Measurements from ENCODE around the gene GFAP.
A peak's percentile ranks its signal among the peaks of the same experiment; 100 is the strongest.

The GFAP gene

DNA sequence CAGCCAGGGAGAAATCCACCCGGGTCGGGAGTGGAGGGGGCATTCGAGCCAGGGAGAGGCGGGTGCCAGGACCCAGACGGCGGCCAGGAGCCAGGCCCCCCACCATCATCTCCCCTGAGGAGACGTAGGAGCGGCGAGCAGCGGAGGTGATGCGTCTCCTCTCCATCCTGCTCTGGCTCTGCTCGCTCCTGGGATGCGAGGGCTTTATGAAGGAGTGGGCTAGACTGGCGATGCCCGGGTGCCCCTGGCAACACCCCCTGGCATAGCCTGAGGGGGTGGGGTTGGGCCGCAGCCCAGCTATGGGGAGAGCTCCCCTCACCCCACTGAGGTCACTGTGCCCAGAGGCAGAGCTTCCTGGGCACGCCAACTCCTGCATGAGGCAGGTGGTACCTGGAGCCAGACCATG is at the start of gene GFAP:
Gene GFAP, minus strand, starts transcription at position 180 of the 406 bp plus-strand sequence. Its CDS starts 14 bp downstream, at position 166.
- Histone ChIP-seq H3K9me3 (ENCODE audit: insufficient read depth, low read length) (no peaks in the 10 kb centered on the region), H3K27me3 (ENCODE audit: insufficient read depth, insufficient read length) (peaks cover 22% of the 10 kb centered on the region), H3K36me3 (ENCODE audit: insufficient read depth, insufficient read length, low read length) (no peaks in the 10 kb centered on the region), H3K4me1 (ENCODE audit: insufficient read depth, insufficient read length) (peaks cover 9% of the 10 kb centered on the region), H3K9ac (ENCODE audit: insufficient read length, low read depth) (no peak within 1 kb of the TSS), H3K4me3 (ENCODE audit: insufficient read length, low read depth) (no peak within 1 kb of the TSS)
- no peak for DNase-seq (ENCODE audit: low read depth, low spot score)
- TF ChIP-seq YY1 (IDR thresholded peaks at IDR 0.05; ENCODE audit: insufficient read depth, insufficient read length) (no peak), SUZ12 (IDR thresholded peaks at IDR 0.05; ENCODE audit: extremely low read depth, insufficient read depth, insufficient read length) (no peak), ZNF274 (IDR thresholded peaks at IDR 0.05; ENCODE audit: low read depth, low read length) (no peak)

DNA sequence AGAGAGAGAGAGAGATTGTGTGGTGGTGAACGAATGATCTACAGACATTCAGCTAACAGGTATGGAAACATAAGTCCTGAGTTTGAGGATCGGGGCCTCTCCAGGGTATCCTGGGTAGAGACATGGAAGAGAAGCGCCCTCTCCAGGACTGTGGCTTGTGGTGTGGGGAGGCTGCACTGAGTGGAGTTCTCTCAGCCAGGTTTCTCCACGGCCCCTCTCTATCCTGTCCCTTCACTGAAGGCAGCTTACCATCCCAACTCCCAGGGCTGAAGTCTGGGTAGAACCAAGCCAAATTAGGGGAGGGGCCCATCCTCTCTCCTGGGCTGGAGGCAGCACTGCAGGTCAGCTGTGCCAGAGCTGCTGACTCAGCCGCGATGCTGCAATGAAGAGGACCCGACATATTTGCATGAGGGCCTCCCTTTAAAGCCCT is 46.6 kb upstream of the GFAP start:
- Histone ChIP-seq H3K9ac (ENCODE audit: insufficient read length, low read depth) (peak overlapping the region; percentile 0), H3K4me3 (ENCODE audit: insufficient read length, low read depth) (no peak overlapping the region), H3K36me3 (ENCODE audit: insufficient read depth, insufficient read length, low read length) (no peaks in the 10 kb centered on the region), H3K27me3 (ENCODE audit: insufficient read depth, insufficient read length) (peaks cover 16% of the 10 kb centered on the region), H3K4me1 (ENCODE audit: insufficient read depth, insufficient read length) (peaks cover 10% of the 10 kb centered on the region), H3K9me3 (ENCODE audit: insufficient read depth, low read length) (peaks cover 6% of the 10 kb centered on the region; the same call in 1 of the 2 replicates)
- TF ChIP-seq ZNF274 (IDR thresholded peaks at IDR 0.05; ENCODE audit: low read depth, low read length) = no peak
- TF ChIP-seq SUZ12 (IDR thresholded peaks at IDR 0.05; ENCODE audit: extremely low read depth, insufficient read depth, insufficient read length) = no peak
- TF ChIP-seq YY1 (IDR thresholded peaks at IDR 0.05; ENCODE audit: insufficient read depth, insufficient read length) = no peak
- no peak for DNase-seq (ENCODE audit: low read depth, low spot score)

DNA sequence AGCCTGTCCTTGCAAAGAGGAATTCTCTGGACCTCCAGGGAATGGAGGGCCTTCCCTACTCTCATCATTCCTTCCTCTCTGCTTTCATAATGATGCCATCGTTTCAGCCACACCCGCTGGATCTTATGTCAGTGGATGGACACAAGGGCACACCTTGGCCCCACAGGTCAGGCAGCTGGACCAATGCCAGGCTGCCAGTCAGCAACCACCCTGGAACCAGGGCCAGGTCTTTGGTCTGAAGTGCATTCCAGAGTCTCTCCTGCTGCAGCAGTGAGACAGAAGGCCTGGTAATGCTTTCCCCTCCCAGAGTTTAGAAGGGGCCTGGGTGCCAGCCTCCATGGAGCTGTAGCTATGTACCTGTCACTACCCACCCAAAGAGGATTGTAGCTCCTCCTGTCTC is 45.4 kb upstream of the GFAP start:
- no peaks in the 10 kb centered on the region for H3K36me3 ChIP-seq (ENCODE audit: insufficient read depth, insufficient read length, low read length)
- no peak for DNase-seq (ENCODE audit: low read depth, low spot score)
- peaks cover 9% of the 10 kb centered on the region for H3K4me1 ChIP-seq (ENCODE audit: insufficient read depth, insufficient read length)
- no peak overlapping the region for H3K9ac ChIP-seq (ENCODE audit: insufficient read length, low read depth)
- H3K27me3 ChIP-seq (ENCODE audit: insufficient read depth, insufficient read length) = peaks cover 4% of the 10 kb centered on the region
- H3K4me3 ChIP-seq (ENCODE audit: insufficient read length, low read depth) = no peak overlapping the region
- TF ChIP-seq SUZ12 (IDR thresholded peaks at IDR 0.05; ENCODE audit: extremely low read depth, insufficient read depth, insufficient read length) = no peak
- TF ChIP-seq ZNF274 (IDR thresholded peaks at IDR 0.05; ENCODE audit: low read depth, low read length) = no peak
- TF ChIP-seq YY1 (IDR thresholded peaks at IDR 0.05; ENCODE audit: insufficient read depth, insufficient read length) = no peak
- peaks cover 5% of the 10 kb centered on the region; the same call in 1 of the 2 replicates for H3K9me3 ChIP-seq (ENCODE audit: insufficient read depth, low read length)

DNA sequence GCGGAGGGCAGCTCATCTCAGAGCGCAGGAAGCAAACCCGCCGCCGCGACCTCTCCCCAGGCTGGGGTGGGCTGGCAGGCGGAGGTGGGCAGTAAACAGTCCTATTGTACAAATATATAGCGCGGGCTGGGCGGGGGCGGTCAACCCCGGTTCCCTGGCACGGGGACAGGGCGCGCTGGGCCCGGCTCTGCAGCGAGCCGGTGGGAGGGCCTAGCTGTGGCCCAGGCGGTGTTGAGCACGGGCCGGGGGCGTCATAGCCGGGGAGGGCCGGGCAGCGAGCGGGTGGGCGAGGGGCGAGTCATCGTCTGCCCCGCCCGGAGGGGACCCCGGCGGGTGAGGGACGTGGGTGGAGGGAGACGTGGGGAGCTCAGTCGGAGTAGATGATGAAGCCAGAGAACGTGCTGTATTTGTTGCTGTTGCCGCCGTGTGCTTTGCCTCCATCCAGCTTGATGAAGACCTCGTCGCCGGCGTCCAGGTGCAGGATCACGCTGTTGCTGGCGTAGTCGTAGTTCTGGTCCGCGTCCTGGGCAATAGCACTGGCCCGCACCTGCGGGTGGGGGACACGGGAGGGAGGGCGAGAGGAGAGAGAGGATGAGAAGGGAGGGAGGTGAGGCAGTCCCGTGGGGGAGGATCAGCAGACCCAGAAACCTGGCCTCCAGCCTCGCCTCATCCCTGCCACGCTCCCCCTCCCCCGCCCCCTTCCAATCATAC is 44.7 kb upstream of the GFAP start:
- Histone ChIP-seq H3K9me3 (ENCODE audit: insufficient read depth, low read length) (no peaks in the 10 kb centered on the region), H3K36me3 (ENCODE audit: insufficient read depth, insufficient read length, low read length) (no peaks in the 10 kb centered on the region), H3K27me3 (ENCODE audit: insufficient read depth, insufficient read length) (no peaks in the 10 kb centered on the region), H3K4me1 (ENCODE audit: insufficient read depth, insufficient read length) (peaks cover 9% of the 10 kb centered on the region), H3K4me3 (ENCODE audit: insufficient read length, low read depth) (no peak overlapping the region), H3K9ac (ENCODE audit: insufficient read length, low read depth) (peak overlapping the region; percentile 3)
- TF ChIP-seq ZNF274 (IDR thresholded peaks at IDR 0.05; ENCODE audit: low read depth, low read length) (no peak), SUZ12 (IDR thresholded peaks at IDR 0.05; ENCODE audit: extremely low read depth, insufficient read depth, insufficient read length) (no peak), YY1 (IDR thresholded peaks at IDR 0.05; ENCODE audit: insufficient read depth, insufficient read length) (no peak)
- no peak for DNase-seq (ENCODE audit: low read depth, low spot score)

DNA sequence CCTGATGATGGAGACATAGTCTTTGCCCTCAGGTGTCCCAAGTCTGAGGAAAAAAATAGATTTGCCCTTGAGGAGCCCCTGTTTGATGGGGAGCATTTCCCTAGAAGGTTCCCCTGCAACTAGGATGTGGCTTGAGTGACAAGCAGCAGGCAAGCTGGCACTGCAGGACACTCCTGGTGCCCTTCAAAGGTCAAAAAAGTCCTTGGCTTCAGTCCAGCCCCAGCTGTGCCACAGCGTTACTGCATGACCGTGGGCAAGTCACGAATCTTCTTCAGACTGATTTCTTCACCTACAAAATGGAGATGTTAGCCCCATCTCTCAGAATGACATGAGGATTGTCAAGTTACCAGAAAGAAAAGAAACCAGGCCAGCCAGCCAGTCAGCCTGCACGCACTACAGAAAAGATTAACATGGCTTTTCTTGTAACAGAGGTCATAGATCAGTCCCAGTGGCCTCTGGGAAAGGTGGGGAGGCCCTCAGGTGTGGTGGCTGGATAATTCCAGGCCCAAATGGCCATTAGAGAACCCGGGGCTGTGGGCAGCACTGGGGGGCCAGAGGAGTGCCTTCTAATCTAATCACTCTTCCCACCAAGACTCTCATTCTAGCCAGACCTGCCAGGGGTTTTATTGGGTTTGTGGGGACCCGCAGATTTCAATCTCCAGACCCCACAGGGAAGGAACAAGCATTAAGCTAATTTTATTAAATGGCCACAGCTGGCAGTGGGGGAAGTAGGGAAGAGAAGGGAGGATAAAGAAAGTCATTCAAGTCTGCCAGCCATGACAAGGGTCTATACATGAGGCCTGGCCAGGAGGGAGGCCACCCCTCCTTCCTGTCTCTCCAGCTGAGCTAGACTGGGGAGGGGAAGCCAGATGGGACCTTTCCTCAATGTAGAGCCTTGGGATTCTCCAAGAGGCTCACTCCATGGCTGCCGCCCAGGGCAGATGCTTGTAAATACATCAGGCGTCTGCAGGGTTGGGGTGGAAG is 42.0 kb upstream of the GFAP start:
- peaks cover 11% of the 10 kb centered on the region for H3K4me1 ChIP-seq (ENCODE audit: insufficient read depth, insufficient read length)
- no peaks in the 10 kb centered on the region for H3K27me3 ChIP-seq (ENCODE audit: insufficient read depth, insufficient read length)
- no peak for DNase-seq (ENCODE audit: low read depth, low spot score)
- H3K4me3 ChIP-seq (ENCODE audit: insufficient read length, low read depth) = no peak overlapping the region
- no peaks in the 10 kb centered on the region for H3K9me3 ChIP-seq (ENCODE audit: insufficient read depth, low read length)
- TF ChIP-seq SUZ12 (IDR thresholded peaks at IDR 0.05; ENCODE audit: extremely low read depth, insufficient read depth, insufficient read length) (no peak), YY1 (IDR thresholded peaks at IDR 0.05; ENCODE audit: insufficient read depth, insufficient read length) (no peak), ZNF274 (IDR thresholded peaks at IDR 0.05; ENCODE audit: low read depth, low read length) (no peak)
- no peaks in the 10 kb centered on the region for H3K36me3 ChIP-seq (ENCODE audit: insufficient read depth, insufficient read length, low read length)
- no peak overlapping the region for H3K9ac ChIP-seq (ENCODE audit: insufficient read length, low read depth)

DNA sequence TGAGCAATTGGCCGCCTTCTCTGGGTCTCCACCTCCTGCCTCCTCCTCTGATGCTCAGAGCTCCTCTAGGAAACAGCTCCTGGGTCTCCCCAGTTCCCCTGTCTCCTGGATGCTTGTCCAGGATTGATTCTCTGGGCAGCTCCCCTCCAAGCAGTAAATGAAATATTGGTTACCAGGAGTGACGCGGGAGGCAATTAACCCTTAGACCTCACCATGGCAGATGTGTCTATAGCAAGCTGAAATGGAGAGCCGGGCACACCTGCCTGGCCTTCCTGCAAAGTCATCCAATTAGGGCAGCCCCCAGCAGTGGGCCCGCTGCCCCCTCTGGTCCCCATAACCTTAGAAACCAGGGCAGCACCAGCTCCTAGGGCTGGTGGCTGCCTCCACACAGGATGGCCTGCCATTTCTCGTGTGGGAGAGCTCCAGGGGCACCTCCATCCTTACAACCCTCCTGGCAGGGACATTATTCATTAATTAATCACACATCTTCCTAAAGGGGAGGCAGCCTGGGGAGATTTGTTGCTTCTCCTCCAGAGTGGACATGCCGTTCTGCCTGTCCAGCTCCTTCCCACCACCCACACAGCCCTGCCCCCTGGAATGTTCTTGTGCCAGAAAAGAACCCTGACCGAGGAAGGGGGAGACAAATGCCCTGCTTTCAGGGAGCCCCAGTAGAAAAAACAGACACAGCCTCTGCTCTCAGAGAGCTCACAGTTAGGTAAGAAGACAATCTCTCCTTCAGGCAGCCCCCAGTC is 40.5 kb upstream of the GFAP start:
- TF ChIP-seq SUZ12 (IDR thresholded peaks at IDR 0.05; ENCODE audit: extremely low read depth, insufficient read depth, insufficient read length) = no peak
- TF ChIP-seq ZNF274 (IDR thresholded peaks at IDR 0.05; ENCODE audit: low read depth, low read length) = no peak
- no peak for TF ChIP-seq YY1 (IDR thresholded peaks at IDR 0.05; ENCODE audit: insufficient read depth, insufficient read length)
- H3K4me3 ChIP-seq (ENCODE audit: insufficient read length, low read depth) = no peak overlapping the region
- no peaks in the 10 kb centered on the region for H3K9me3 ChIP-seq (ENCODE audit: insufficient read depth, low read length)
- H3K4me1 ChIP-seq (ENCODE audit: insufficient read depth, insufficient read length) = peaks cover 10% of the 10 kb centered on the region
- H3K27me3 ChIP-seq (ENCODE audit: insufficient read depth, insufficient read length) = no peaks in the 10 kb centered on the region
- DNase-seq (ENCODE audit: low read depth, low spot score) = no peak
- no peaks in the 10 kb centered on the region for H3K36me3 ChIP-seq (ENCODE audit: insufficient read depth, insufficient read length, low read length)
- no peak overlapping the region for H3K9ac ChIP-seq (ENCODE audit: insufficient read length, low read depth)
